ENCODE measurements around the gene KRTAP4-8. TPM values are rescaled to one million over a fixed set of nuclear protein-coding genes. Genes with fewer than 3 reads are reported as not detected.
"Not testable (repeated sequence)": the region's sequence is repeated elsewhere in the genome, so short reads cannot be mapped to it uniquely, and the experiment has no call there.

Gene KRTAP4-8
- total RNA-seq, 1 experiment from 2014 or later = not detected

DNA sequence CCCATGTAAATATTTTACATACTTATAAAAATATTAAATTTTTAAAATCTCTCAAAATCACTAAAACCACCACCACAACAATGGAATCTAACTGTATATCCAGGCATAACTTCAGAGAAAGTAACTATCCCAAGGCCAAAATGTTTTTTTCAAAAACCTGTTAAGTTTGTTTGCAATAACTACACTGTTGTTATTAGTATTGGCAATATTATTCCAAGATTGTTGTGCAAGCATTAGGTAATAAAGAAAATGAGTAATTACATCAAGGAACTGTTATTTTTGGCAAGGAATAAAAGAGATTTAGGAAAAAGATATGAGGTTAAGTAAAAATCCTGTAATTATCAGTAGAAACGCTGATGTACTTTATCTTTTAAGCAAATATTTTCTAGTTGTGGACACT is 29.4 kb upstream of the KRTAP4-8 start:
- Histone ChIP-seq H3K4me1 (ENCODE audit: low read length) (no peaks in the 10 kb centered on the region), H2AFZ (ENCODE audit: low read length) (no peak overlapping the region), H3K36me3 (ENCODE audit: insufficient read depth, low read length) (no peaks in the 10 kb centered on the region), H3K79me2 (ENCODE audit: low read length) (no peaks in the 10 kb centered on the region), H3K27me3 (ENCODE audit: low read length) (no peaks in the 10 kb centered on the region), H4K20me1 (ENCODE audit: insufficient read depth, low read depth, low read length) (no peaks in the 10 kb centered on the region), H3K4me2 (ENCODE audit: low read depth, low read length, poor library complexity, severe bottlenecking) (no peak overlapping the region), H3K9ac (ENCODE audit: low read length) (no peak overlapping the region), H3K27ac (ENCODE audit: low read length) (no peak overlapping the region), H3K4me3 (ENCODE audit: low read length) (no peak overlapping the region), H3K9me2 (replicated peaks; ENCODE audit: insufficient read depth, low read length) (no peaks in the 10 kb centered on the region), H3K9me3 (ENCODE audit: low read length) (no peaks in the 10 kb centered on the region)
- DNase-seq = no peak

DNA sequence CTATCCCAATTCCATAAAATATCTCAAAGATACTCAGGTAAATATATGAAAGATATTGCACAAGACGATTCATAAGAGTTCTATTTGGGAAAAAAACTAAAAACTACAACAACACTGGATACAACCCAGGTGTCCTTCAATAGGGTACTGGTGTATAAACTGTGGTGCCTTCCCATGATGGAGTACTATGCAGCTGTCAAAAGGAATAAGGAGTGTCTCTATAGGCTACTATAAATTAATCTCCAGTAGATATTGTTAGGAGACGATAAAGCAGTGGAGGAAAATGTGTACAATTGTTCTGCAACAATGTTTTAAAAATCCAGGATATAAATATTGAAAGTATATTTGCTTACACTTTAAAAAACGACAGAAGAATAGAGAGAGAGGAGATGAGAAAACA is 28.5 kb upstream of the KRTAP4-8 start:
- H3K36me3 ChIP-seq (ENCODE audit: insufficient read depth, low read length) = no peaks in the 10 kb centered on the region
- H3K4me2 ChIP-seq (ENCODE audit: low read depth, low read length, poor library complexity, severe bottlenecking) = no peak overlapping the region
- H3K27me3 ChIP-seq (ENCODE audit: low read length) = no peaks in the 10 kb centered on the region
- H3K9me2 ChIP-seq (replicated peaks; ENCODE audit: insufficient read depth, low read length) = no peaks in the 10 kb centered on the region
- DNase-seq = no peak
- H2AFZ ChIP-seq (ENCODE audit: low read length) = no peak overlapping the region
- H3K4me3 ChIP-seq (ENCODE audit: low read length) = no peak overlapping the region
- no peaks in the 10 kb centered on the region for H3K9me3 ChIP-seq (ENCODE audit: low read length)
- no peaks in the 10 kb centered on the region for H4K20me1 ChIP-seq (ENCODE audit: insufficient read depth, low read depth, low read length)
- no peaks in the 10 kb centered on the region for H3K4me1 ChIP-seq (ENCODE audit: low read length)
- H3K9ac ChIP-seq (ENCODE audit: low read length) = no peak overlapping the region
- no peak overlapping the region for H3K27ac ChIP-seq (ENCODE audit: low read length)
- H3K79me2 ChIP-seq (ENCODE audit: low read length) = no peaks in the 10 kb centered on the region

- H3K9me3 ChIP-seq (ENCODE audit: low read length) = no peaks in the 10 kb centered on the region
- H3K4me1 ChIP-seq (ENCODE audit: low read length) = peaks cover 5% of the 10 kb centered on the region
Measured at GRCh38 chr17:41125064-41125463, 27.1 kb upstream of the KRTAP4-8 start.

DNA sequence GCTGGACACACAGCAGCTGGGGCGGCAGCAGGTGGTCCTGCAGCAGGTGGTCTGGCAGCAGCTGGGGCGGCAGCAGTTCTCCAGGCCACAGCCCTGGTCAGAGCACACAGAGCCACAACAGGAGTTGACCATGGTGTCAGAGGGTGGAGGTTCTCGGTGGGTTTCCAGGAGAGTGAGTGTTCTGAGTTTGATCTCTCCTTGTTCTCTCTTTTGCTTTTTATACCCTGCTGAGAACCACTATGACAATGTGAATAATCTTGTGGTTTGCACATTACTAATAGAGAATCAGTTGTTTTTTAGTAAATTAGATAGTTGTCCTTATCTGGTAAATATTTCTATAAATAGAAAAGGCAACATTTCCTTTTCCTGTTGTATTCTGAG is 26.0 kb upstream of the KRTAP4-8 start, which contains the start of gene KRTAP4-12:
Gene KRTAP4-12 (minus strand): TSS at position 192 of the 381 bp plus-strand sequence. CDS start 60 bp downstream, at position 132.
- H2AFZ ChIP-seq (ENCODE audit: low read length); DNase-seq; H3K27me3 ChIP-seq (ENCODE audit: low read length); H3K79me2 ChIP-seq (ENCODE audit: low read length); H3K9me2 ChIP-seq (replicated peaks; ENCODE audit: insufficient read depth, low read length); H3K9ac ChIP-seq (ENCODE audit: low read length); H4K20me1 ChIP-seq (ENCODE audit: insufficient read depth, low read depth, low read length); H3K4me2 ChIP-seq (ENCODE audit: low read depth, low read length, poor library complexity, severe bottlenecking); H3K4me3 ChIP-seq (ENCODE audit: low read length); H3K27ac ChIP-seq (ENCODE audit: low read length); H3K4me1 ChIP-seq (ENCODE audit: low read length); H3K36me3 ChIP-seq (ENCODE audit: insufficient read depth, low read length); H3K9me3 ChIP-seq (ENCODE audit: low read length): not testable (repeated sequence)

More at GRCh38 chr17:41125064-41125463, 27.1 kb upstream of the KRTAP4-8 start:
- H3K36me3 ChIP-seq (ENCODE audit: insufficient read depth, low read length) = no peaks in the 10 kb centered on the region
- no peaks in the 10 kb centered on the region for H3K9me2 ChIP-seq (replicated peaks; ENCODE audit: insufficient read depth, low read length)
- no peaks in the 10 kb centered on the region for H3K79me2 ChIP-seq (ENCODE audit: low read length)
- H3K27me3 ChIP-seq (ENCODE audit: low read length) = no peaks in the 10 kb centered on the region
- no peak overlapping the region for H3K9ac ChIP-seq (ENCODE audit: low read length)
- DNase-seq = no peak
- H3K4me3 ChIP-seq (ENCODE audit: low read length) = no peak overlapping the region
- no peak overlapping the region for H3K4me2 ChIP-seq (ENCODE audit: low read depth, low read length, poor library complexity, severe bottlenecking)
- no peak overlapping the region for H2AFZ ChIP-seq (ENCODE audit: low read length)
- H3K27ac ChIP-seq (ENCODE audit: low read length) = no peak overlapping the region
- H4K20me1 ChIP-seq (ENCODE audit: insufficient read depth, low read depth, low read length) = no peaks in the 10 kb centered on the region

DNA sequence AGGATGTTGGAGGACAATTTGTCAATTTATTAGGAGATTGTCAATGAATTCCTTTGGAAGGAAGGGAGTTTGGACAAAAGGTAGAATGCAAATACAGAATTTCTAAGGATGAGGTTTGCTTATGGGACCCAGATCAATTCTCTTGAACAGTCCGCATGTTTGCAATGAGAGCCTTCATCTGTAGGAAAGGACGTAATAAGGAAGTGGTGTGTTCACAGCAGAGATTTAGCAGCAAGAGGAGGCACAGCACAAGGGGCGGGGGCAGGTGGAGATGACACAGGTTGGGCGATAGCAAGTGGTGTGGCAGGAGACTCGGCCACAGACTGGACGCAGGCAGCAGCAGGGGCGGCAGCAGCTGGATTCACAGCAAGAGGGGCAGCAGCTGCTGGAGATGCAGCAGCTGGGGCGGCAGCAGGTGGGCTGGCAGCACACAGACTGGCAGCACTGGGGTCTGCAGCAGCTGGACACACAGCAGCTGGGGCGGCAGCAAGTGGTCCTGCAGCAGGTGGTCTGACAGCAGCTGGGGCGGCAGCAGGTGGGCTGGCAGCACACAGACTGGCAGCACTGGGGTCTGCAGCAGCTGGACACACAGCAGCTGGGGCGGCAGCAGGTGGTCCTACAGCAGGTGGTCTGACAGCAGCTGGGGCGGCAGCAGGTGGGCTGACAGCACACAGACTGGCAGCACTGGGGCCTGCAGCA is 25.5 kb upstream of the KRTAP4-8 start:
- H3K9me3 ChIP-seq (ENCODE audit: low read length); H3K79me2 ChIP-seq (ENCODE audit: low read length); H4K20me1 ChIP-seq (ENCODE audit: insufficient read depth, low read depth, low read length); H3K9me2 ChIP-seq (replicated peaks; ENCODE audit: insufficient read depth, low read length); H2AFZ ChIP-seq (ENCODE audit: low read length); H3K36me3 ChIP-seq (ENCODE audit: insufficient read depth, low read length); H3K27ac ChIP-seq (ENCODE audit: low read length); H3K4me1 ChIP-seq (ENCODE audit: low read length); DNase-seq; H3K9ac ChIP-seq (ENCODE audit: low read length); H3K4me2 ChIP-seq (ENCODE audit: low read depth, low read length, poor library complexity, severe bottlenecking); H3K27me3 ChIP-seq (ENCODE audit: low read length); H3K4me3 ChIP-seq (ENCODE audit: low read length): not testable (repeated sequence)

GRCh38 chr17:41121742-41122141 is 23.8 kb upstream of the KRTAP4-8 start:
- no peak overlapping the region for H2AFZ ChIP-seq (ENCODE audit: low read length)
- no peaks in the 10 kb centered on the region for H3K9me3 ChIP-seq (ENCODE audit: low read length)
- no peak overlapping the region for H3K4me3 ChIP-seq (ENCODE audit: low read length)
- H3K27ac ChIP-seq (ENCODE audit: low read length) = no peak overlapping the region
- no peak overlapping the region for H3K4me2 ChIP-seq (ENCODE audit: low read depth, low read length, poor library complexity, severe bottlenecking)
- peaks cover 7% of the 10 kb centered on the region for H3K4me1 ChIP-seq (ENCODE audit: low read length)
- no peaks in the 10 kb centered on the region for H4K20me1 ChIP-seq (ENCODE audit: insufficient read depth, low read depth, low read length)
- H3K9ac ChIP-seq (ENCODE audit: low read length) = no peak overlapping the region
- H3K36me3 ChIP-seq (ENCODE audit: insufficient read depth, low read length) = no peaks in the 10 kb centered on the region
- H3K9me2 ChIP-seq (replicated peaks; ENCODE audit: insufficient read depth, low read length) = no peaks in the 10 kb centered on the region
- H3K27me3 ChIP-seq (ENCODE audit: low read length) = no peaks in the 10 kb centered on the region
- DNase-seq = no peak
- H3K79me2 ChIP-seq (ENCODE audit: low read length) = no peaks in the 10 kb centered on the region

DNA sequence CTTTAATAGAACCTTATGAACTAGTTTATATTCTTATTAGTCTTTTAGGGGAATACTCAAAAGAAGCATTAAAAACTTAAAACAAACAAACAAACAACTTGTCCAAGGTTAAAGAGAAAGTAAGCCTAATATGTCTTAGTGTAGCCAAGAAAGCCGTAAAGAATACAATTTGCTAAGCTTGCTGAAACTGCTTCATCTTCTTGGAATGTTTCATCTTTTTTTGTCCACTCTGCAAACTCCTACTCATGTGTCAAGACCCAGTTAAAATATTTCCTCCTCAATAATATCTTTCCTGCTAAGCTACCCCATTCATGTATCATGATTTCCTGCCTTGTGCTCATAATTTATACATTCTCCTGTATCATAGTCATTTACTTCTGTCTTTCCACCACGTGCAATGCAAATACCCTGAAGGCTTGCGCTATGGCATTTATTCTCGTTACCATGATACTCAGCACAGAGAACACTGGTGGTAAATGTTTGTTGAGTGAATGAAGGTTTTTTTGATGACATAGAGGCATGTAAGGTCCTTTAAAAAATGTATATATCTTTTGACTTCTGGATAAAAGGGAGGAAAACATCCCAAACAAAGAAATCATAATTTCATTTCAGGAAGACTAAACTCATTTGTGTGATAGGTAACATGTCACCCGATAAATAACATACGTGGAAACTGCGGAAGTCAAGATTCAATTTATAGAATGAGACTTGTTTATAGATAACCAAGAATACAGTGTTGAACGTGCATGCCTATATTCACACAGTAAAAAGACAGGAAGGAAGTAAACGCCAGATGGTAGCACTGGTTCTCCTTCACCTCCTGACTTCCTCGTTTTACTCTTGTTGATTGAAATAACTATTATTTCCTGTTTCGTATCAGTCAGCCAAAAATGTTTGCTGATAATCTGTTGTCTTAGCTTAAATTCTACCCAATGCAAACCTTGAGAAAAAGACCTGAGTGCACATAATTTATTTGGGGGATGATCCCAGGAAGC is 22.1 kb upstream of the KRTAP4-8 start:
- not testable (repeated sequence) for H2AFZ ChIP-seq (ENCODE audit: low read length); H3K9me3 ChIP-seq (ENCODE audit: low read length); H3K4me1 ChIP-seq (ENCODE audit: low read length); H3K4me3 ChIP-seq (ENCODE audit: low read length); H3K27me3 ChIP-seq (ENCODE audit: low read length); H3K9me2 ChIP-seq (replicated peaks; ENCODE audit: insufficient read depth, low read length); H3K9ac ChIP-seq (ENCODE audit: low read length); H3K79me2 ChIP-seq (ENCODE audit: low read length); H4K20me1 ChIP-seq (ENCODE audit: insufficient read depth, low read depth, low read length); H3K4me2 ChIP-seq (ENCODE audit: low read depth, low read length, poor library complexity, severe bottlenecking); DNase-seq; H3K27ac ChIP-seq (ENCODE audit: low read length); H3K36me3 ChIP-seq (ENCODE audit: insufficient read depth, low read length)

DNA sequence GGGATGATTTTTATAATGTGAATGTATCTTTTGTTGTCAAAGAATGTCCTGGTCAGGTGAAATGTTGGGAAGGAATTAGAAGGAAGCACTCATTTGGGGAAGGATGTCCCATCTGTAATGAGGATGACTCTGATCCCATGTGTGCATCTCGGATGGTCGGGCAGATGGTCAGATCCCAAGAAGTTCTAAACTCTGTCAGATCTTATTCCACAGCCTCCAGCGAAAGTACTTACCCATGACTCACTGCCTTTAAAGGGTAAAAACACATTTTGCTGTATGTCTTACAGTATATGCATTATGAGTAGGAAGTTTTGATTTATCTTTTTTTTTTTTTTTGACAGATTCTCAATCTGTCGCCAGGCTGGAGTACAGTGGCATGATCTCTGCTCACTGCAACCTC is 20.8 kb upstream of the KRTAP4-8 start:
- H3K27ac ChIP-seq (ENCODE audit: low read length) = no peak overlapping the region
- peaks cover 7% of the 10 kb centered on the region for H3K4me1 ChIP-seq (ENCODE audit: low read length)
- no peak overlapping the region for H3K4me3 ChIP-seq (ENCODE audit: low read length)
- no peaks in the 10 kb centered on the region for H3K9me3 ChIP-seq (ENCODE audit: low read length)
- H3K9ac ChIP-seq (ENCODE audit: low read length) = no peak overlapping the region
- no peak overlapping the region for H2AFZ ChIP-seq (ENCODE audit: low read length)
- no peak for DNase-seq
- no peak overlapping the region for H3K4me2 ChIP-seq (ENCODE audit: low read depth, low read length, poor library complexity, severe bottlenecking)
- H3K9me2 ChIP-seq (replicated peaks; ENCODE audit: insufficient read depth, low read length) = no peaks in the 10 kb centered on the region
- no peaks in the 10 kb centered on the region for H3K36me3 ChIP-seq (ENCODE audit: insufficient read depth, low read length)
- H4K20me1 ChIP-seq (ENCODE audit: insufficient read depth, low read depth, low read length) = no peaks in the 10 kb centered on the region
- no peaks in the 10 kb centered on the region for H3K27me3 ChIP-seq (ENCODE audit: low read length)
- no peaks in the 10 kb centered on the region for H3K79me2 ChIP-seq (ENCODE audit: low read length)

Data from Karpas-422 (cell line).